ENCODE results near the gene NUDT1. TPM values are rescaled to one million over a fixed set of nuclear protein-coding genes. Genes with fewer than 3 reads are reported as not detected.

NUDT1 gene
- total RNA-seq, 1 donor from 2014 or later: 4.8 TPM

DNA sequence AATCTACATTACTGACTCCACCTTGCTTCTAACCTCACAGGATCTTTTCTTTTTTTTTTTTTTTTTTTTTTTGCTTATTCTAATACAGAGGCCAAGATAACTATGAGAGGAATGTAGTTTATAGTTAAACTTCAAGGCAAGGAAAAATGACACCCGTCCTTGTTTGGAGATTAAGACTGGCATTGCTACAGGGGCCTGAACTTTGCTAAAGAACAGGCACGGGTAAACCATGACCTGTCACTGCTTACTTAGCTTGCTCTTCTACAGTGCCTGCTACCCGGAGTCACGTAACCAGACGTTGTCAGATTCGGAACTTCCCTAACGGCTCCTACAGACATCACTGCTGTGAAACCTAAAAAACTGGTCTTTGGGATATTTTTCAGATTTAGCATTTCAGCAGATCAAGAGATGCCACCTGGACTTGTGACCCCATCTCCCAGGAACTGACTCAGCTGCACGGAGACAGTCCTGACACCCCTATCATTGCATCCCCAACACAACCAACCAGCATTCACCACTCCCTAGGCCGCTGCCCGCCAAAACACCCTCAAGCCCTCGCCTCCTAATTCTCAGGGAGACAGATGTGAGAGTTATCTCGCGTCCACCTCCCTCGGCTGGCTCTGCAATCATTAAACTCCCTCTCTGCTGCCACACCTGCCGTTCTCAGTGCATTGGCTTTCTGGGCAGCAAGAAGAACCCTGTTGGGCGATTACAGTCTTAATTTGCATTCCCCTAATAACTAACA lies 36.8 kb upstream of the NUDT1 start:
- DNase-seq (ENCODE audit: low read depth in 2 of 2): no peak

DNA sequence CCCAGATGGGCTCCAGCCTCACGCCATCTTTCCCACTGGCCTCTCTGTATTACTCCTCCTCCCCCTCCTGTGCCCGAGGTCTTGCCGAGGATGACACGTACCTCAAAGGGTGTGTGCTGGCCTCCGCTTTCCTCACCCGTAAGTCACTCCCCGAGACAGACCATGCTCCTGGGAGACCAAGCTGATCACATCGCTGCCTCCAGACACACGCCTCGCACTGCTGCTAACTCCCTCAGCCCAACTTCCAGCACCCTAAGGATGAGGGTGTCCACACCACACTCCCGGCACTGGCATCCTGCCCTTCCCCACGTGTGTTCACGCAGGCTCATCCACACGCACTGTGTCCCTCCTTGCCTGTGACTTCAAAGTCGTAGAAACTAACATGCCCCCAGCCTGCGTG lies 33.3 kb upstream of the NUDT1 start:
- DNase-seq (ENCODE audit: low read depth in 2 of 2): no peak

DNA sequence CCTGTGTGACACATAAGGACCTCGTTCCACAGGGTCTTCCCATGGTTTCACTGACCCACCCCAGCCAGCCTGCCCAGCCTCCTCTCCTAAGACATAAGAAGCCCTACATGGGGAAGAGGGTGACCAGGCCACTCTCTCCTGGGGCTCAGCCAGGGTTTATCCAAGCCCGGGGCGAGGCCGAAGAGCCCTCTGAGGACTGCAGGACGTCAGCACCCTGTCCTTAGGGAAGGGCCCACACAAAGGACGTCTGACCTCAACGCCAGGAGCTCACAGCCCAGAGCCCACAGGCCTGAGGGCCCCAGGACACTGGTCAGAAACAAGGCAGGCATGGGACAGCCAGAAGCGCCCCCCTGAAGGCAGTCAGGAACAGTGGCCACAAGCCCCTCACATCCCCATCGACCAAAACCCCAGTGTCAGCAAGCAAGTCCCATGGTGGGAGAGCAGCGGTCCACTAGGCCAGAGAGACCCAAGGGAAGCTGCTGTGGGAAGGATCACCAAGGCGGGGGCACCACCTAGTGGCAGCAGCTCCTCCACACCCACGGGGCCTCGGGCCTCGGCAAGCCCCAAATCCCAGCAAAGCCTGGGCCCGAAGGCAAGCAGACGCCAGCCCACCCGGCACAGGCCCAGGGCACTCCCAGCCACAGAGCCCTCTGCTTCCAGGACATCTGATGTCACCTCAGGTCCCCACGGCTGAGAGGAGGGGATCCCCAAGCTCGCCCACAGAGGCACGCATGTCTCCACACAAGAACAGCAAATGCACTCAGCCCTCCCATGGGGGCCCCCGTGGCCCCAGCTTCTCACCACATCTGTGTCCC lies 32.7 kb upstream of the NUDT1 start:
- peak; percentile 74 to 85 for DNase-seq (ENCODE audit: low read depth in 2 of 2)

DNA sequence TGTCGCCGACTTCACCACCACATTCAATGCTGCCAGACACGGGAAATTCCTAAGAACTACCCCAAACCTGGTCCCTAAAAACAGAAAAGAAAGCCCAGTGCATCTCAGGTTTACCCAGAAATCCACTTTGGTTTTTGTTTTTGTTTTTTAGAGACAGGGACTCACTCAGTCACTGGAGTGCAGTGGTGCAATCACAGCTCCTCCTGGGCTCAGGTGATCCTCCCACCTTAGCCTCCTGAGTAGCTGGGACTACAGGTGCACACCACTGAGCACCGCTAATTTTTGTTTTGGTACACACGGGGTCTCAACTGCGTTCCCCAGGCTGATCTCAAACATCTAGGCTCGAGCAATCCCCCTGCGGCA lies 32.1 kb upstream of the NUDT1 start:
- no peak for DNase-seq (ENCODE audit: low read depth in 2 of 2)

DNA sequence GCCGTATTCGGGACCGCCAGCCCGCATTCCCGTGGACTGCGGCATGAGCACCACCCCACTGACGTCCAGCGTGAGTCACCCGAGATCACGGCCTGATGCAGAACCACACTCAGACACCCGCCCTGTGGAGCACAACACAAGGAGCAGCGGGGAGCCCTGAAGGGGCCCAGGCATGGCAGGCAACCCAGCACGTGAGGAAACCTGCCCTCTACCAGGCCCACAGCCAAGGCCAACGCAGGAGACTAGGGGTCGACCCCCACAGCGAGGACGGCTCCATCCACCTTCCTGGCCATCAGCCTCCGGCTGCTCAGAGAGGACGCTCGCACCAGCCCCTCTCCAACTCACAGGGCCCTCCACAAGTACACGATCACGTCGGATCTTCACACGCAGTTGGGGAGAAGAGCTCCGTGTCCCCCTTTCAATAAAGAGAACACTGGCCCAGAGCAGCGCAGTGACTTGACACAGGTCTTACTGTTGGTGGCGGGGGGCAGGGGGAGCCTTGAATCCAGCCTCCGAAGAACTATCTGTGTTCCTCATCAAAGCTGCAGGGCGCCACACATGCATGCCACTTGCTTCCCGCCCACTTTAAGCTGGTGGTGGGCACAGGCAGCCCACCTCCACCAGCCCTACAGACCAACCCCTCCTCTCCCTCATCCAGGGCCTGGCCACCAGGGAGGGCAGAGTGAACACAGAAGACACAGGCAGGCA lies 31.3 kb upstream of the NUDT1 start:
- no peak for DNase-seq (ENCODE audit: low read depth in 2 of 2)

DNA sequence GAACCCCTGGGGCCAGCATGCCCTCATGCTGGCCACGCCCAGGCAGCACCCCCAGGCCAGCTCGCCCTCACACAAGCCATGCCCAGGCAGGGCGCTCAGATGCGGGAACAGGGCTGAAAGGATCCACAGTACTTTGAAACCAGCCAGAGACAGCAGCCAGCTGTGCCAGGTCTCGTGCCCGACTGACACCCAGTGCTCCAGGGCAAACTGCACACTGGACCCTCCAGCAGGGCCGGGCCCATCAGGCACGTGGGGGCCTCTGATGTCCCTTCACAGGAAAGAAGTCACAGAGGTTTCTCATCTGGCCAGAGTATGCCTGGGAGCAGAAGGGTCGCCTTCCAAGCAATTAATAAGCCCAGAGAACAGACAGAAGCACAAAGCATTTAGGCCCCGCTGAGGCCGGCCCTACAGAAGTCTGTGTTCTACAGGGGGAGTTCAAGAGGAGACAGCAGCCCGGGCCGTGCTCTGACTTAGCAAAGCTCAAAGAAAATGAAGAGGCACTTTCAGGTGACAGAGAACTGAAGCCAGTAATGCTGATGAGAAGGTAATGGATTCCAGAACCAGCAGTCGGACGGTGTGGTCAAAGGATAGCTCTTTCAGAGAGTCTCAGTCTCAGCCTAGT lies 30.7 kb upstream of the NUDT1 start:
- DNase-seq (ENCODE audit: low read depth in 2 of 2): no peak

DNA sequence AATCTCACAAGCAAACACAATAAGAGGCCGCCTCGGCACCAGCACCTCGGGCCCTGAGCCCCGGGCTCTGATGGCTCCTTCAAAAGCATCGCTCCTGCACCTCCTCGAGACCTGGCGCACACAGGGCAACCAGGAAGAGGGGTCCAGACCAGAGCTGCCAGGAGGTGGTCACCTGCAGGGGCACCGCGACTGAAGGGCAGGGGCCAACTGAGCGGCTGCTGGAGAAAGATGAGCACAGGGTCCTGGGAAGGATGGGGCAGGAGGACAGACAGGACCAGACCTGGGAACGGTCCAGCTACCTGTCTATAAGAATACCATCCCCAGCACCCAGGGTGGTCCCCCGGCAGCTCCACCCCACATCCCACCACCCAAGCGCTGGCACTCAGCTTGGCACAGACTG lies 30.1 kb upstream of the NUDT1 start:
- DNase-seq (ENCODE audit: low read depth in 2 of 2): no peak

DNA sequence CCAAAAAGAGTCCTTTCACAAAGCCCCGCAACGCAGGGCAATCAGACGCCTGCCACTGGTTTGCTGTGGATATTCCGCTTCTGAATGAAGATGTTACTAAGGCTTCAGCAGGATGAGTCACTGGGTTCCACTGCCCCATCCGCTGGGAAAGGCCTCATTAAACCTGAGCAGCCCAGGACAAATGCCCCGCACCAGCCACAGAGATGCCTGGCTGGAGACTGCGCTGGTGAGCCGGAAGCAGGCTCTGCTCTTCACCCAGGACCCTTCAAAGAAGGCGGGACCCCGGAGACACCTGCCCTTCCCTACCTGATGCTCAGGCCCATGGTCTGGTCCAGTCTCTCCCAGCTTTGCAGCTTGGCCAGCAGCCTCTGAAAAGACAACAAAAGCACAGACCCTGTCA lies 29.1 kb upstream of the NUDT1 start:
- DNase-seq (ENCODE audit: low read depth in 2 of 2): no peak

DNA sequence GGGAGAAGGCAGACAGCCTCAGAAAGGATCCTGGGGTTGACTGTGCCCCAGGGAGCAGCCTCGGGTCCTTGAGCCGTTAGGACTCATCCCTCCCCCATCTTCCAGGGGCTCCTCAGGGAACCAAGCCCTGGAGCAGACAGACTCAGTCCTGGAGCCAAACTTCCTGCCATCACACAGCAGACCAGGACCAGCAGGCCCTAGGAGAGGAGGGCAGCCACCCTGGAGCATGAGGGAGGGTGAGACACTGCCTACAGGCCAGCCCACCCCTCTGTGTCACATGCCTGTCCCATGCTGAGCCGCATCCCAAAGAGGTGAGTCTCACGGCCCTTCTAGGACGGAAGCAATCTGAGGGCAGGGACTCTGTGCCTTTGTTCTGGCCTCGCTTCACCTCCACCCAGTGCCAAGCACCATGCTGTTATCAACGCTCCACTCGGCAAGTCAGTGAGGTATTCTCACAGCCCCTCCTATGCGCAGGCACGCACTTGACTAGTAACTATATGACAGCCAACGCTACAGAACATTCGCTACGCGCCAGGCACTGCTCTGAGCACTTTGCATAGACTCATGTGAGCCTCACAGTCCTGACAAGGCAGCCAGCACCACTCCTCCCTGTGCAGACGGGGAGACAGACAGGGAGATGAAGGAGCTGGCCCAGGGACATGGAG lies 28.3 kb upstream of the NUDT1 start:
- no peak for DNase-seq (ENCODE audit: low read depth in 2 of 2)

DNA sequence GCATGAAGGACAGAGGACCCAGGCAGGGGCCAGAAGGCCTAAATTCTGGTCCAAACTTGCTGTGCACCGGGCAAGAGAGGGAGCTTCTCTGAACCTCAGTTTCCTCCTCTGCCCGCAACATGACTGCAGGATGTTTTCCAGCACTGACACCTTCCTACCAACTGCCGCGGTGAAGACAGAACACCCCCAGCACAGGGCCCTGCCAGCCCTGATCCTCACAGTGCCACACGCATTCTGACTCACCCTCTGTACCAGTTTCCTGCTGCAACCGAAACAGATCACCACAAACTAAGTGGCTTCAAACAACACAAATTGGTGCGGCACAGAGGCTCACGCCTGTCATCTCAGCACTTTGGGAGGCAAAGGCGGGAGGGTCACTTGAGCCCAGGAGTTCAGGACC lies 27.4 kb upstream of the NUDT1 start:
- DNase-seq (ENCODE audit: low read depth in 2 of 2): no peak

DNA sequence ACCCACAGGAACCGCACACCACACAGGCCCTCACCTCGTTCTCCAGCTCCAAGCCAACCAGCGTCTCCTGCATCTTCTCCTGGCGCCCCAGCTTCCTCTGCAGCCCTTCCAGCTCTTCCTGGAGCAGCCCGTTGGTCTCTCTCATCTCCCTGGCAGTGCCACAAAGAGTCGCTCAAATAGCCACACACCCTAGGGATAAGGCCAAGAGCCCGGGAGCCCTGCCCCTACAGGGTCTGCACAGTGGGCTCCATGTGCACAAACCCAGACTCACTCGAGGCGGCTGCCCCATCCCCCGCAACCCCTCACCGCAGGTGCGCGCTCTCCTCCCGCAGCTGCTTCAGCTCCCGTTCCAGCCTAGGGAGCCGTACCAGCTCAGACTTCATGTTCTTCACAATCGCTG lies 26.2 kb upstream of the NUDT1 start:
- no peak for DNase-seq (ENCODE audit: low read depth in 2 of 2)

DNA sequence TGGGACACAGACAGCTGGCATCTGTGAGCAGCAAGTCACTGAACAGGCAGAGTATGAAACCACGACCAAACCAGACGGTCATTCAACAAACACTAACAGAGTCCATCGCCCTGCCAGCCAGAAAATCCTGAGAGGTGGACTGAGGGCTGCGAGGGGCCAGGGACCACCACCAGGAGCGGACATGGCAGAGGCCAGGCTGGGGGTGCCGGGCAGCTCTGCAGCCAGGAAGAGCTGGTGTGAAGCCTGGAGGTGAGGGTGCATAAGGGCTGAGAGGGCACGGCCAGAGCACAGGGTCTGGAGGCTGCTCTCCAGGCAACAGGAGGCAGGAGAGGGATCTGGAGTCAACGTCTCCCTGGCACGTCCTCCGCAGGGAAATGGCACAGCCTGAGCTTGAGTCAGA lies 24.8 kb upstream of the NUDT1 start:
- no peak for DNase-seq (ENCODE audit: low read depth in 2 of 2)

DNA sequence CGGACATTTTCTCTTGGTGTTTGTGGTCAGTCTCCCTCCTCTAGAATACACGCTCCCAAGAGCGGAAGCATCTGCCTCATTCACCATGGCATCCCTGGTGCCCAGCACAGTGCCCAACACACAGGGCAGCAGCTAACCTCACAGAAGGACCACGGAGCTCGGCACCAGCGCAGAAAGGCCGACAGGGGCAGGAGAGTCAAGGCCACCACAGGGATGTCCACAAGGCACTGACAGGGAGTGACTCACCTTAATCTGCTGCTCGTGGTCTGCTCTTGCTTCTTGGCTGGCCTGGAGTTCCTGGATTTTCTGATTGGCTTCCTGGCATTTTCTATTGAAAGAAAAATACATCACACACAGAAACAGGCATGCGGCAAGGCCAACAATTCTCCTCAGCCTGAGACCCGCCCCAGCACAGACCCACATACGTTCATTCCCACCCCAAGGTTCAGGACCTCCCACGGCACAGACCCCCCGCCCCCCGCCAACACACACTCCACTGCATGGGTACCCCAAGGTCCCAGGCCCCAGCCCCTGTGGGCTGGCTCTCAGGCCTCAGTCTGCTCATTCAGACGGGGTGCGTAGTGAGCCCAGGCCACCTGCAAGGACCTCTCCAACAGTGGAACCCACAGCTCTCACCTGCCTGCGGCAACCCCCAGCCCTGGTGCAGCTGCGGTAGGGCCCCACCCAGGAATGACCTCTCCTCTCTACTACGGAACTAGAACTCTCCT lies 24.1 kb upstream of the NUDT1 start:
- peak in 1 of 2 donors; percentile 20 for DNase-seq (ENCODE audit: low read depth in 2 of 2)

DNA sequence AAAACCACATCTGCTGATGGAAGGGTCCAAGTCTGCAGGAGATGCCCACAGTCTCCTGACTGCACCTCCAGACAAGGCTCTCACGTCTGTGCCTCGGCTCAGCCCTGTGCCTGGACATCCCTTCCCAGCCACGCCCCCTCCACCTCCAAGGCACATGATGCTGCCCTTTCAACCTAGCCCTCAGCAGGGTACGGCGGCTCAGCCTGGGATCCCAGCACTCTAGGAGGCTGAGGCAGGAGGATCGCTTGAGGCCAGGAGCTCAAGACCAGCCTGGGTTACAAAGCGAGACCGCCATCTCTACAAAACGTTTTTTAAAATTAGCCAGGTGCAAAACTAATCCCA lies 23.6 kb upstream of the NUDT1 start:
- DNase-seq (ENCODE audit: low read depth in 2 of 2): no peak

DNA sequence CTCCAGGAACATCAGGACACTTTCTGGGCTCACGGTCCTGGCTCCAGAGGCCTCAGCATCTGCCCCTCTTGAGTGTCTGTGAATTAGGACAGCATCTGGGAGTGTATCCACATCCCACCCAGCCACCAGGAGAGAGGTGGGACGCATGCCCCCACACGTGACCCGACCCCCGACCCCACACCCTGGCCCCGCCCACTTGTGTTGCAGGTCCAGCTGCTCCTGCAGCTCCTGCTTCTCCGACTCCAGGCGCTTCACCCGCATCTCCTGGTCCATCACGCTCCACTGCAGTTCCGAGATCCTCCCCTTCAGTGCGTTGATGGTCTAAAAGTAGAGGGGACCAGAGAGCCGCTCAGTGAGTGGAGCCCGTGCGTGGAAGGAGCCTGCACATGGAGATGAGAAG lies 22.9 kb upstream of the NUDT1 start:
- no peak for DNase-seq (ENCODE audit: low read depth in 2 of 2)

DNA sequence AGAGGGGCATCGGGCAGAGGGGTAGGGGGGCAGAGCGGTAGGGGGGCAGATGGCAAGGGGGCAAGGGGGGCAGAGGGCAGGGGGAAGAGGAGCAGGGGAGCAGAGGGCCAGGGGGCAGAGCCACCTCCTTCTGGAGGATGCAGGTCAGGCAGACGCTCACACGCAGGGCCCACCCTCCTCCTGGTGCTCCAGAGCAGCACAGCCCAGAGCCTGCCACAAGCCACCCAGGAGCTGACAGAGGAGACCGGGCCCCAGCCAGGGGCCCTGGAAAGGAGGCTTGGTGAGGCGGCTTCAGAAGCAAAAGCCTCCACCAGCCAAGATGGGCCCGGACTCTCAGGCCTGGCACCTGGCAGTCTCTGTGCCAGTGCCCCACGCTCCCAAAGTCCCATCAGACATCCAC lies 22.4 kb upstream of the NUDT1 start:
- no peak for DNase-seq (ENCODE audit: low read depth in 2 of 2)

DNA sequence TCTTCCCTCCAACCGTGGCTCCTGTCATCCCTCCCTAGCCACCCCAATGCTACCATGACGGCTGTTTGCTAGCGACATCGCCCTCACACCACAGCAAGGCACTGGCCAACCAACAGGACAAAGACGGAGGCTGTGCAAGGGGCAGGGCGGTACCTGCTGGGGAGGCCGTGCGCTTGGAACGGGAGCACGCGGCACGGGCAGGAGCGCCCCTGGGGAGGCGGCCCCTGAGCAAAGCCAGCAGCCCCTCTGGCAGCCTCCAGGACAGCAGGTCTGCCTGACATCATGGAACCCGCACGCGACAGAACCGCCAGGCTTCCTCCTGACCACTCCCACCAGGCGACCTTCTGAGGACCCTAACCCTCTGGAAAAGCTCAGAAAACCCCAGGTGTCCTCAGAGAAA lies 22.0 kb upstream of the NUDT1 start:
- DNase-seq (ENCODE audit: low read depth in 2 of 2): no peak

DNA sequence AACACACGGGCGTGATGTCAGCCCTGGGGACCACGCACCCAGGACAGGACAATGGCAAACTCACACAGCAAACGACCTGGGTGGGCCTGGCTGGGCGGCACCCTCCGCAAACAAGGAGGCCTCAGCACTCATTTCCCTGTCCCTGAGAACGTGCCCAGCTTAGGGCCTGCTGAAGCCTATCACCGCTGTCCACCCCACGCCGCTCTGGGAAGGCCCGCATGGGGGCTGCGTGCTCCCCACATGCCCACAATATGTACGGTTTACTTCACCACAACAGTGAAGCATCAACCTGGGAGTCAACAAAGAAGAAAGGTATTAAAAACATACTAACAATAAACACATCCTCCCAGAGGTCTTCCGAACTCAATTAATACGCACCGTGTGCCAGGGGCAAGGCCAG lies 21.5 kb upstream of the NUDT1 start:
- no peak for DNase-seq (ENCODE audit: low read depth in 2 of 2)

DNA sequence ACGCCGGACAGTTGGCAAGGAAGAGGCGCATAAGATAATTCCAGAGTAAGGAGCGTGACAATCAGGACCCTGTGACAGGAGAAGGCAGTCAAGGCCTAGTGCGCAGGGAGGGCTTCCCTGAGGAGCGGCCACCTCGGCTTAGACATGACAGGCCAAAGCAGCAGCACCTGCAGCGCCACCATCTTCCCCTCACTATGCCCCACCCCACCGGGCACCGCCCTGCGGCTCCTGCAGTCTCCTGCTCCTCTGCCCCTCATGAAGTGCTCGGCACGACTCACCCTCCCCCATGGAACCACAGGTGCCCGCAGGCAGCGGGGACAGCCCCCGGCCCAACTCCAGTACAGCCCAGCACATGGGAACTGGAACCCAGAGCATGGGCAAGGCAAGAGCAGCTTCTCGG lies 21.1 kb upstream of the NUDT1 start:
- no peak for DNase-seq (ENCODE audit: low read depth in 2 of 2)

DNA sequence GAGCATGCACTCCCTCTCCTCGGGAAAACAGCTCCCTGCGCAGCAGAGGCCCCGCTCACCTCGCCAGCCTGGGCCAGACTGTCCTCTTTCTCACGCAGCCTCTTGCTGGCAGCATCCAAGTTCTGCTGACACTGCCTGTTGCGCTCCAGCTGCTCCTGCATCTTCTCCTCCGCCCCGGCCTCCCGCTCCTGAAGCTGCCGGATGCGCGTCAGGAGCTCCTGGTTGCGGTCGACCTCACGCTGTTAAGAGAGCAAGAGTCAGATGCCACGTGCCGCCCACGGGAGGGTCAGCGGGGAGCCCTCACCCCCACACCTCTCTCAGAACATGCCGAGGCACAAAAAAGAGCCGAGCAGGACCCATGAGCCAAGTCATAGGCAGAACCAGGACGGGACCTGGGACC lies 19.5 kb upstream of the NUDT1 start:
- no peak for DNase-seq (ENCODE audit: low read depth in 2 of 2)

DNA sequence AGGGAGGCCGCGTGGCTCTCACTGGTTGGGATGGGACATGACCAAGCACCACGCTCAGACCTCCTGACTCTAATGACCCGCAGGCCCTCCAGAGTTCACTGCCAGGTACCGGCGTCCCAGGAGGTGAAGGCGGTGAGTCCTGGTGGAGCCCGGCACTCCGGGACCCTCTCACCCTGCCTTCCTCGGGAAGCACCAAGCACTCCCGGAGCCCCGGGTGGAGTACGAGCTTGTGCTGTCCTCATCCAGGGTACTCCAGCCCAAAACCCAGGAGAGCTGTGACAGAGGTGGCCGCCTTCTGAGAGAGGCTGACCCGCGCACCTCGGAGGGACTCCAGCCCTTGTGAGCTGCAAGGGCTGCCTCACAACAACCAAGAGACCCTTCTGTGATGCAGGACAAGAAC lies 18.7 kb upstream of the NUDT1 start:
- no peak for DNase-seq (ENCODE audit: low read depth in 2 of 2)

Measured in lung microvascular endothelial cell (primary cell).